ENCODE data around the gene GRID2. TPM values are rescaled to one million over a fixed set of nuclear protein-coding genes. Genes with fewer than 3 reads are reported as not detected.
"Not testable (repeated sequence)": the region's sequence is repeated elsewhere in the genome, so short reads cannot be mapped to it uniquely, and the experiment has no call there.

Gene GRID2
- total and polyA plus RNA-seq, 2 of the 13 experiments (the other 11 are each of a cell fraction or from before 2014, with no cell fraction given): not detected

GRCh38 chr4:93671093-93671492 is 1367.3 kb downstream of the GRID2 start:
- TF ChIP-seq HES4 (CRISPR knock-in tag; IDR thresholded peaks at IDR 0.05; ENCODE audit: borderline replicate concordance) (no peak), HNRNPH1 (optimal IDR thresholded peaks at IDR 0.05; ENCODE audit: low read depth, low read length) (no peak), SP1 (IDR thresholded peaks at IDR 0.05) (no peak), SP1 (CRISPR knock-in tag; IDR thresholded peaks at IDR 0.05) (no peak), SP5 (CRISPR knock-in tag; IDR thresholded peaks at IDR 0.05; ENCODE audit: borderline replicate concordance, low read depth) (no peak), ZNF138 (CRISPR knock-in tag; IDR thresholded peaks at IDR 0.05; ENCODE audit: low read depth) (no peak), KLF15 (CRISPR knock-in tag; IDR thresholded peaks at IDR 0.05; ENCODE audit: borderline replicate concordance) (no peak), ONECUT2 (CRISPR knock-in tag; IDR thresholded peaks at IDR 0.05) (no peak), BCL6 (CRISPR knock-in tag; IDR thresholded peaks at IDR 0.05) (no peak), ZFP62 (CRISPR knock-in tag; IDR thresholded peaks at IDR 0.05) (no peak)
- Histone ChIP-seq H3K4me3 (replicated peaks in 1 of 3; ENCODE audit: insufficient read depth in 1 of 3, low read depth in 2 of 3, low read length in 3 of 3) (no peak overlapping the region), H4K20me1 (ENCODE audit: insufficient read depth, low read length) (no peaks in the 10 kb centered on the region), H3K27me3 (ENCODE audit: control insufficient read depth in 1 of 2, insufficient read depth in 2 of 2, low read length in 2 of 2) (no peaks in the 10 kb centered on the region), H3K9ac (ENCODE audit: insufficient read depth, low read depth, low read length) (no peak overlapping the region), H3K9me3 (ENCODE audit: low read length) (no peaks in the 10 kb centered on the region), H3K36me3 (replicated peaks in 1 of 2; ENCODE audit: control insufficient read depth in 1 of 2, insufficient read depth in 2 of 2, low read length in 2 of 2) (no peaks in the 10 kb centered on the region), H3K79me2 (ENCODE audit: insufficient read depth, low read length) (no peaks in the 10 kb centered on the region), H3K27ac (ENCODE audit: extremely low read length, insufficient read depth, low read length) (no peak overlapping the region), H3K4me1 (ENCODE audit: insufficient read depth, low read length) (no peaks in the 10 kb centered on the region), H2AFZ (ENCODE audit: low read length) (no peak overlapping the region), H3K4me2 (ENCODE audit: low read depth, low read length) (no peak overlapping the region)
- no peak for ATAC-seq
- in situ Hi-C loops (cut with HindIII; ENCODE audit: extremely low pct_ligation_motif_present, low pct_unique_long_range_greater_than_20kb) (no loop called here), intact Hi-C loops (cut with micrococcal nuclease; ENCODE audit: unreplicated experiment) (no loop called here)
- no TSS peak for BruUV-seq (replicated peaks)
- WGBS (ENCODE audit: low lambda C conversion rate): 27% methylated on average over 3 of the region's 3 CpGs
- POLR2A ChIA-PET: no interaction called here
- DNase-seq (ENCODE audit: low spot score): no peak
- FAIRE-seq: no peak
- CTCF ChIA-PET (ENCODE audit: low intra/inter-chr PET ratio, low total read pairs): no interaction called here

GRCh38 chr4:93676937-93677336 is 1373.2 kb downstream of the GRID2 start:
- H3K36me3 ChIP-seq (replicated peaks in 1 of 2; ENCODE audit: control insufficient read depth in 1 of 2, insufficient read depth in 2 of 2, low read length in 2 of 2); BruUV-seq (replicated peaks); H3K9me3 ChIP-seq (ENCODE audit: low read length); H3K4me1 ChIP-seq (ENCODE audit: insufficient read depth, low read length); H3K27me3 ChIP-seq (ENCODE audit: control insufficient read depth in 1 of 2, insufficient read depth in 2 of 2, low read length in 2 of 2); H3K9ac ChIP-seq (ENCODE audit: insufficient read depth, low read depth, low read length); H4K20me1 ChIP-seq (ENCODE audit: insufficient read depth, low read length); H3K4me3 ChIP-seq (replicated peaks in 1 of 3; ENCODE audit: insufficient read depth in 1 of 3, low read depth in 2 of 3, low read length in 3 of 3); POLR2A ChIA-PET; CTCF ChIA-PET (ENCODE audit: low intra/inter-chr PET ratio, low total read pairs); H3K27ac ChIP-seq (ENCODE audit: extremely low read length, insufficient read depth, low read length); ATAC-seq; H3K4me2 ChIP-seq (ENCODE audit: low read depth, low read length); intact Hi-C loops (cut with micrococcal nuclease; ENCODE audit: unreplicated experiment); H2AFZ ChIP-seq (ENCODE audit: low read length); in situ Hi-C loops (cut with HindIII; ENCODE audit: extremely low pct_ligation_motif_present, low pct_unique_long_range_greater_than_20kb); FAIRE-seq; DNase-seq (ENCODE audit: low spot score); H3K79me2 ChIP-seq (ENCODE audit: insufficient read depth, low read length): not testable (repeated sequence)
- no CpG with 5 or more reads among the region's 16 CpGs for WGBS (ENCODE audit: low lambda C conversion rate)

Measured in HepG2 (cell line).